ENCODE results near the gene PTPRJ.

DNA sequence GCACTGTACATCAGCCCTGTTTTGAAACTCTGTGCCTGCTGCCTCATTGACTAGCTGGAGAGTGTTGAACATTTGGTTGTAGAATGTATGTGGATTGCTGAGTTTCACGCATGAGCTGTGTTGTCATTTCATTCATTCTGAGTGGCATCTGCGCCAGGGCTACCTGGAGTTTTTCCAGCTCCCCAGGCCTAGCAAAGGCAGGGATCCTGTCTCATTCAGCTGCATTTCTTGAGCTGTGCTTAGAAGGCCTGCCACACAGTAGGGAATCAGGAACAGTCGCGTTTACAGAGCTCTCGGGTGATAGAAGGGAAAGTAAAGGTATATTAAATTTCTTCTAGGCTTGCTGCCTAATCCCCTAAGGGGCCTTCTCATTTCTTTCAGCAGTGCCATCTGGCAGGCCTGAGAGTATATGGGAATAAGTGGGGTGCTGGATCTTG lies 44.3 kb downstream of the PTPRJ start:
- TF ChIP-seq, protein P1, sequence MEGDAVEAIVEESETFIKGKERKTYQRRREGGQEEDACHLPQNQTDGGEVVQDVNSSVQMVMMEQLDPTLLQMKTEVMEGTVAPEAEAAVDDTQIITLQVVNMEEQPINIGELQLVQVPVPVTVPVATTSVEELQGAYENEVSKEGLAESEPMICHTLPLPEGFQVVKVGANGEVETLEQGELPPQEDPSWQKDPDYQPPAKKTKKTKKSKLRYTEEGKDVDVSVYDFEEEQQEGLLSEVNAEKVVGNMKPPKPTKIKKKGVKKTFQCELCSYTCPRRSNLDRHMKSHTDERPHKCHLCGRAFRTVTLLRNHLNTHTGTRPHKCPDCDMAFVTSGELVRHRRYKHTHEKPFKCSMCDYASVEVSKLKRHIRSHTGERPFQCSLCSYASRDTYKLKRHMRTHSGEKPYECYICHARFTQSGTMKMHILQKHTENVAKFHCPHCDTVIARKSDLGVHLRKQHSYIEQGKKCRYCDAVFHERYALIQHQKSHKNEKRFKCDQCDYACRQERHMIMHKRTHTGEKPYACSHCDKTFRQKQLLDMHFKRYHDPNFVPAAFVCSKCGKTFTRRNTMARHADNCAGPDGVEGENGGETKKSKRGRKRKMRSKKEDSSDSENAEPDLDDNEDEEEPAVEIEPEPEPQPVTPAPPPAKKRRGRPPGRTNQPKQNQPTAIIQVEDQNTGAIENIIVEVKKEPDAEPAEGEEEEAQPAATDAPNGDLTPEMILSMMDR (IDR thresholded peaks at IDR 0.05) = no peak
- no peak for TF ChIP-seq POLR2A (IDR thresholded peaks at IDR 0.05)
